SHP77 treated with DMSO at 0.1 percent for 48 hours (cell line): ENCODE results near the gene NTM.

Experiments used
- DNase-seq: peaks from one replicate; lab custom pipeline; 2025; lab: John Stamatoyannopoulos, UW

The NTM gene

DNA sequence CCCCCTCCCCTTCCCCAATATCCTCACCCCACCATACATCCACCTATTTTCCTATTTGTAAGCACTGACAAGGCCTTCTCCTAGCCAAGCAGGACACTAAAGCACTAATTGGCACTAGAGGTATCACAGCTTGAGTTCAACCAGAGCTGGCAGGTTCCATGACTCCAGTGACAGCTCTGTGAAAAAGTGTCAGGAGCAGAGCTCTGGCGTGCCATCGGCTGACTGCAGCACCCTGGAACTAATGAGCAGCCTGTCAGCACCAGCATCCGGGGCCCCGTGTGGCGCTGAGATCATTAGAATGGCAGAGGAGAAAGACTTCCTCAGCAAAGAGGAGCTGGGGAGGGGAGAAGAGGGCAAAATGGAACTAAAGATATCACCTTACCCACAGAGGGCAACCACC is 847.4 kb downstream of the NTM start:
- DNase-seq: no peak

DNA sequence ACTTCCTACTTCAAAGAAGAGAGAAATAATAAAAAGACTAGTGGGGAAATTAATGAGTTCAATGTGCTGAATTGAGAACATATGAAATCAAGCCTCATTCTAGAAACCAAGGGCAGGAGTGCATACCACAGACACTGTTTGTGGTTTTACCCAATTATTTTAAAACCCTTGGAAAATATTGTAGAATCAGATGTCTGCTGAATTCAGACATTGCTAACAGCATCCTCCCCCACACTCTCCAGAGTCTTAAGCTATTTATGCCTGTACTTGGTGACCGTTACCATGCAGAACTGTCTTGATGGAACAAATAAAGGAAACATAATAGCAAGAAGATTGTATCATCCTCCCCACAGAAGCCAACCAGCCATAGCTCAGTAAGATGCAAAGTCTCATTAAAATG is 850.1 kb downstream of the NTM start:
- DNase-seq: no peak

DNA sequence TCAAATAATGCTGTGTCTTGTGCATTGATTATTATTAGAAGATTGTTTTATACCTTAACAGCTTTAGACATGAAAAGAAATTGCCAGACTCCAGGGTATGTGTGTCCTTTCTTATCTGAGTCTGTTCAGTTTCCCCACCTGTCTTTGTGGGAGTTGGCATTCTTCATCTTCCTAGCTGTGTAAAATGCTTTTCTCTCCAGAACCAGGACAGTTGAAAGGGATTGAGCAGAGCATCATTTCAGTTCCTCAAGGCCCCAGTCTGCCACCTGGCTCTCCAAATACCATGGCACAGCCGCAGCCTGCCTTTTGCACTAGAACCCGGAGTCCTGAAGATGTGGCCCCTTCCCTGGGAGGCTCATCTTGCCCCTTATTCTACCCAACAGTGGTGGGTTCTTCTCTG is 851.9 kb downstream of the NTM start:
- DNase-seq: no peak

DNA sequence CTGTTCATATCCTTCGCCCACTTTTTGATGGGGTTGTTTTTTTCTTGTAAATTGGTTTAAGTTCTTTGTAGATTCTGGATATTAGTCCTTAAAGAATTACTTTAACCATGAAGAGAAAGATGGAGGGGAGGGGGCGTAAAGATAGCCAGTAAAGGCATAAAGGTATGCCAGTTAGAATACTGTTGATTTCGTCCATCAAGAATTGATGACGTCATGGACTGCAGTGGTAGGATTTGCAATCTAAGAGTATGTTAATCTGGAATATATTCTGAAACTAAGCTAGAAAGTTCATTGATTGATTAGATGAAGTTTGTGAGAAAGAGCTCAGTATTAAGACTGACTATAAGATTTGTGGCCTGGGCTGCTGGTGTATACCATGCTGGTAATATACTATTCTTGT is 856.1 kb downstream of the NTM start:
- DNase-seq: no peak

DNA sequence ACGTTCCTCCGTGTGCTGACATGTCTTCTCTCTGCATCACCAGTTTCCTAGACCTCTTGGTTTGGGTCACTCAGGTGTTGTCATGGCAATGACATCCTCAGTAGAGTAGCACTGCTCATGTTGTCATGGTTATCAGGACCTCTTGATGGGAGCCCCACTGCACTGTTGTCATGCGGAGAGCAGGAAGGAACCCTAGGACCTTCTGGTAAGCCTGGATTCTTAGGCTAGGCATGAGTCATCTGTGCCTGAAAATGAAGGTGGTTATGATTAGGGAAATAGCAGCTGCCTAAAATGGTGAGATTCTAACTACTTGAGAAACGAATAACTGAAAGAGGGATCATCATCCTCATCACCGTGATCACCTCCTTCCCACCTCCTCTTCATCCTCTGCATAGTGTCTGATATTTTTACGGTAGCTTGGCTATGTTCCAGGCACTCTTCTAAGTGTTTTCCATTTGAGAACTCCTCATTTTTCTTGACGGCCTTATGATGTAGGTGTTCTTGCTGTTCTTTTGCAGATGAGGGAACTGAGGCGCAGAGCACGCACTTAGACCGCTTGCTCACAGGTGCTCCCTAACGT is 858.4 kb downstream of the NTM start:
- no peak for DNase-seq

DNA sequence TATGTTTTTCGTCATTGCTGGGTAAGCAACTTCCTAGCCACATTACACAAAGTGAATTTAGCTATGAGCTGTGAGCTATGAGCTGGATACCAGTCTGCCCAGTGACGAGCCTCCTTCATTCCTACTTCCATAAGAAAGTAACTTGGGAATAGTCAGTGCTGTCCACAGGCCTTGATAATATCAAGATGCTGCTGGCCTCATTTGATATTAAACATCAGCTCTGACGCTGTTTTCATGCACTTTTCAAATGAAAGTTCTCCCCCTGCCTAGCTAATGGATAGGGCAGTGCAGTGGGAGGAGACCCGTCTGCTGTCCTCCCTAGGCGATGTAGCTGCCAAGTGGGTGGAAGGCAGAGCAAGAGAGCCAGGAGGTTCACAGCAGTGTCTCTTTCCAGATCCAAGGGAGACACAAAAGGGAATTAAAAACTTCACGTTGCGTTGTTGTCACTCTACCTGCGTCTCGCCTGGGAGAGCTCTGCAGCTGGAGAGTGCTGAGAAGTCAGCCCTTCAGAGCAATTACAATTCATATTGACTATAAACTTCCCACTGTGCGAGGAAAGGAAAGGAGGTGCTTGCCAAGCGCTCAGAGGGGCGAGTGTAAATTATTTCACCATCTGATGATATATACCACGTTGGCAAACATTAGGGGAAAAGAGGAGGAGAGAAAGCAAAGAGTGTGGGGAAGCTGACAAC is 861.4 kb downstream of the NTM start:
- no peak for DNase-seq

DNA sequence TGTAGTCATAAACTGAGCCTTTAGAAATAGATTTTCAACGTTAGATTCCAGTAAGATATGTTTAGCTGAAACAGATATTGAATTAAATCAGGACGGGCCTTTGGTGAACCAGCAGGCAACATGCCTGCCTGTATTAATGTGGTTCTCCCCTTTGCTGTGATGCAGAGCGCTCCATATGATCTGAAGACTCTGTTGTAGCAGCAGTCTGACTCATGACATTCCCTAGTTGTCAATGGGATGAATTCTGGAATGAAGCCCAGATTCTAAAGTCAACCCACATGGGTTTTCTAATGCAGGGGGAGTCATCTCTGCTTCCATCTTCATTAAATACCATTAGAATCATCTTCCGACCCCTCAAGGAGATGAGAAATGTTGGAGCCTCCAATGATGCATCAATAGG is 864.5 kb downstream of the NTM start:
- no peak for DNase-seq

DNA sequence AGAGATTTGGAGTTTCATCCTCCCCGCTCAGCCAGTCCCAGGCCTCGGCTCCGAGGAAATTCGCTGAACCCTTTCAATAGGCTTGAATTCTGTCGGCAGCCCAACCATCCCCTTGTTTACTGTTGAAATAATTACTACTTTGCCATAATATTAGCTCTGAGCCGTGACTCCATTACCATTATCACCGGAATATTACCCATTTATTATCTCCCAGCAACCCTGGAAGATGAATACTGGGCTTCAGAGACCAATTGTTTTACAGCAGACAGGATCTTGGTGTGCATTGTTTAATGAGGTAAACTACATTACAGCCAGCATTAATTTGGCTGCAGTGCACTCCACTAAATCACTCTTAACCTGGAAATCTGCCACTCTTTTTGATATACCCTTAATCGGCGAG is 867.4 kb downstream of the NTM start:
- no peak for DNase-seq

GRCh38 chr11:132238331-132238866 is 868.0 kb downstream of the NTM start:
- no peak for DNase-seq

GRCh38 chr11:132240374-132240773 is 870.0 kb downstream of the NTM start:
- DNase-seq: no peak

DNA sequence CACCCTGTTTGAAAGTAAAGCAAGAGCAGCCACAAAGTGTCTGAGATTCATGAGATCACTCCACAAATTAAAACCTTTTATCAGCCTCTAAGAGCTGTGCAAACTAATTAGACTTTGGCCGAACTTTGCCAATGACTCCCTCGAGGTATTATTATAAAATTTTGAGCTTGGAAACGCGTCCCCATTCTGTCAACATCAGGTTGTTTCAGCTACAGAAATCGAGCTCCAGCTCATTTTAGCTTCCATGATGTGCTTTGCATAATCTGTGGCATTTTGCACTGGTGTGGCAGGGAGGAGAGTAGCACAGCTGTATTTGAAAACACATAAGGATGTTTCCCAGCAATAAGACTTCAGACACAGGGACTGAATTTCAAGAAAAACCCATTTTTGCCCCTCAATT is 872.2 kb downstream of the NTM start:
- DNase-seq: no peak

DNA sequence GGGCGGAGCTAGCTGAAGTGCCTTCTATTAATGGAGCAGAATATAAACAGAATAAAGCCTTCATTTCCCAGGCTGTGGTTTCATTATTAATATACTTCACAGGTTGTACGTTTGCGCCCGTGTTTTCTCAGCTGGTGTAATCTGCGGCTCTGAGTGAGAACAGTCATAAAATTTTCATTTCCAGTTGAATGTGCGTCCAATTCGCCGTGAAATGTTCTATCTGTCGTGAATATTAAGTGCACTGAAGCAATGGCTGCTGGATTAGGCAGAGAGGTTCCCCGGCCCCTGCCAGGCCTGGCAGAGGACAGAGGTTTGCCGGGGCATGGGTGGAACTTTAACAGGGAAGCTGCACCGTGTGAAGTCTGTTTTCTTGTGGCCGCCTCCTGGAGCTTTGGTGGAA is 874.4 kb downstream of the NTM start:
- DNase-seq: no peak

DNA sequence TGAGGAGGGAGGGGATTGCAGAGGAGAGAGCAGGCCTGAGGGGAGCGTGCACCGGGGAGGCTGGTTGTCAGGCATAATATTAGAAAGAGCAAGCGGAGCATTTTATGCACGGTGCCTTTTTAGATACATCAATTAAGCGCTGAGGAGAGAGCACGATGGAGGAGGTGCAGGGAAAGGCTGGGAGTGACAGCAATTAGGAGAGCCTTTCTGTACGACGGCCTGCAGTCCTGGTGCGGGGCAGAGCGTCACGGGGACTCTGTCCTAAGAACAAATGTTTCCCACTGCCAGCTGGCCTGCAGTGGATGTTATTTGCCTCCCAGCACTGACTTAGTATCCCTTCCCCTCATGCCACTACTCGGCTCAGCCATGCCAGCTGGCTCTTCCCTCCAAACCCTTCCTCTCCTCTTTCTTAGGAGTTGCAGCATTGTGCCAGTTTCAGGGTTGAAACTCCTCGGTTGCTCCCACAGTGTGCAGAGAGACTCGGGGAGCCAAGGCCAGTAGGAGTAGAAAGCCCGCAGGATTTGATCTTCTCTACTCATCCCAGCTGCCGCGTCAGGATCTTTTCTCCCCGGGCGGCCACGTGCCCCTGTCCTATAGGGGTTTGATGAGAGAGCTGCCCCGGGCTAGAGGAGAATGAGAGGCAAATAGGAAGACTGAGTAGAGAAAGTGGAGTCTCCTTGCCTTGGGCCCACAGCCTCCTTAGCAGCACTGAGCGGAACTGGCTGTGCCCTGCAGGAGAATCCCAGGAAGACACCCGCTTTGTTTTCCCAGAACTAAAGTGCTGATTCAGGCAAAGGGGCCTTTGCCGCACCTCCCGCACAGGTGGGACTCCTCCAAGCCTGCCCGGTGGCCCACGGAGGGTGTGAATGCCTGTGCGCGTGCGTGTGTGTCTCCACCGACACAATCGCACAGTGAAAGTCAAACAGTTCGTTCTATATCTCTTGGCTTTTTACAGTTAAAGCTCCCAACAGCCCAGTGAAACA is 875.3 kb downstream of the NTM start:
- DNase-seq: no peak

- DNase-seq: no peak
Measured at GRCh38 chr11:132248580-132248979, 878.2 kb downstream of the NTM start.

DNA sequence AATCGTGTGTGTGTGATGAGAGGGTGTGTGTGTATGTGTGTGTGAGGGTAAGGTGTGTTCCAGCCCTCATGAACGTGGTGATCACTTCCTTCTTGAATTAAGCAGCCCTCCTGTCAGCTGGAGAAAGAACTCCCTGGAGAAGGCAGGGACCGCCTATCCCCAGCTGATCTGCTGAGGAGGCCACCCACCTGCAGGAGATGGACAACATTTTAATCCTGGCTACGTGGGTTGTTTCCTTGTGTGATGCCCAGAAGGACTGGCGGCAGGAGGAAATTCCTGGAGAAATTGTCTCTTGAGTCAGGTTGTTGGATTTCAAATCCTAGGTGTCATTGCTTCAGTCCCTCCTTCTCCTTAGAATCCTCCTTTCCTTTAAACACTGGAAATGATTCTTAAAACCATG is 878.8 kb downstream of the NTM start:
- no peak for DNase-seq

DNA sequence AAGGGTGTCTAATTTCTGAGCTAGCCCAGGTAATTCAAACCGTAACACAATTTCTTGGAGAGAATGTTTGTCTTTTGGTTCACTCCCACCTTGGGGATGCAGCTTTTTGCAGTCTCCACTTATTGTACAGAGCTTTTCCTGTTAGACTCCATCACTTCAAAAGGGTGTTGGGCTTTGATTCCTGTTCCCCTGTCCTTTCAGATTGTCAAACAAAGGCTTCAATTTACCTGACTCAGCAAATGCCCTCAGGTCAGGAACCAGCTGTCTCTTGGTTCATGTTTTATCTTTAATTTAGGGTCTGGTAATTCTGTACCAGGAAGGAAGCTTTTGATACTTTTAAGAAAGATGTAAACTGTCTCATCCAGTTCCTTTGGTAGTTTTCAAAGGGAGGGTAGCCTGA is 880.6 kb downstream of the NTM start:
- DNase-seq: no peak

DNA sequence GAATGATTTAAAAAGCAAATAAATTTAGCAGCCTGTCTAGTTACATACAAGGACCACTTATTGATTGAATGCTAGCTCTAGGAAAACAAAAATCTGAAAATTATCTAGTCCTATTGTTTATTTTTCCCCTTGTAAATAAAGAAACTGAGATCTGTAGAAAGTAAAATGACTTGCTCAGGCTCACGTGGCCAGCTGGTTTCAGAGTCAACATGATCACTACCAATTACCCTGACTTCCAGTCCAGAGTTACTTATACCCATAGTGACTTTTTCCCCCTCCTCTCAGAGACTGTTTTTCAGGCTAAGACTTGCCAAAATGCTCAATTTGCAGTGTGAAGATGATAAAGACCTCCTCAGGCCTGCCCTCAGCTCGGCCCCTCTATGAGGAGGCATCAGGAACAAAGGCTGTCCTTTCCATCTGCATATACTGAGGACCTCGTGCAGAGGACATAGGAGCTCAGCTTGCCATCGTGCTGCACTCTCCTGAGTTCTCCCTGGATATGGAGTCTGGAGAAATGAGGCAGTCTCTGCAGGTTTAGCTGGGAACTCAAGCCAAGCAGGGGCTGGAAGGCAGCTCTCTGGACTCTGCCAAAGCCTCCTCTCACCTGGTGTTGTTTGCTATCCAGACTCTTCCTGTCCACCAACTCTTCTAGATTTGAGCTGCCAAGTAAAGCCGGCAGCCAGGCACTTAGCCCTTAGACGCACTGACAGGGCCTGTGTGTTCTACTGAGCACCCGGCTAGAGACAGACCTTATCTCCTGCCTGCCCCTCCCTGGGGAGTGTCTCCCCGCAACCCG is 883.3 kb downstream of the NTM start:
- DNase-seq: no peak

- no peak for DNase-seq
Measured at GRCh38 chr11:132254906-132255305, 884.5 kb downstream of the NTM start.

DNA sequence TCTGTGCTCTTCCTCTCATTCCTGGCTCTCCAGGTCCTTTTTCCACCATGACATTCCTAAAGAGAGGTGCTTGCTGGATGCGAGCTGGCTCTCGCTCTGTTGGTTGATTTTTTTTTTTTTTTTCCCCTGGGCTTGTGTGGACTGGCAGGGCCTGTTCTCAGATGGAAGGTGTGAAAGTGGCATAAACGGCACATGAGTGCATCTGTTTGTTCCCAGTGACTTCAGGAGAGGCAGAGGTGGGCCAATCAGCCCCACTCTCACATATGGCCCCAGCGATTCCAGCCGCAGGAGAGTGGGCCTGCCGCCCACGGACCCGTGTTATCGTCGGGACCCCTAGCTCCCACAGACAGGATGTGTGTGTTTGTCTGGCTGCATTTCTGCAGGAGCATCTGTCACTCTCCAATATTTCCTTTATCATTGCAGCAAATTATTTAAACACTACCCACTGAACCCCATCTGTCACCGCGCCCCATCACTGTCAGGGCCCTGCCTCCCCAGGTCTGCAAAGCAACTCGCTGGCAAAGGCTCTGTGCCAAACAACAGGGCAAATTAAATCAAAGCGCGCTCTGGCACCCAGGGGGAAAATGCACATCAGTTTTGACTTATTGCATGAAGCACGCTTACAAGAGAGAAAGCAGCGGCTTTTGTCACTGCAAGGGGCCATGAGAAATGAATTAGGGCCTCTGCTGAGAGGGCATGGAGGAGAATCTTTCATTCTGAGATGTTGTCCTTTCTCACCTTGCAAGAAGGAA is 886.3 kb downstream of the NTM start:
- DNase-seq: no peak

GRCh38 chr11:132257871-132258270 is 887.5 kb downstream of the NTM start:
- no peak for DNase-seq

DNA sequence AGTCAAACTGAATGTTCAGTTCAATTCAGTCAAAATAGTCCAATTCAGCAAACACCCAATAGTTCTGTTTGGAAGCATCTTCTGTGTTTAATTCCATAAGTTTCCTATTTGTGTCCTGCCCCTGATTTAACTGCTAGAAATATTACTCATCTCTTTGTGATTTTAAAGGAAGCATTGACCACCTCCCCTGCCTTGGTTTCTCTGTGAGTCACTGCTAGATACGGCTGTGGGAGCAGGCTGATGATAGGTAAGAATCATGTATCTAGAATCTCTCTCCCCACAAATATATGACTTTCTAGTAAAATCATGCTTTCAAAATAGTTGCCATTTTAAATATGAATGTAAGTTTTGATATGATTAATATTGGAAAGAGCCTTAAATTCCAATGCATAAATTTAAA is 888.5 kb downstream of the NTM start:
- no peak for DNase-seq
